Fibroblast of pulmonary artery (primary cell): Measurements from ENCODE around the gene MAST4.
"Not testable (repeated sequence)": the region's sequence is repeated elsewhere in the genome, so short reads cannot be mapped to it uniquely, and the experiment has no call there.

Experiments used
- DNase-seq: peaks from one replicate; pipeline ENCODE4 v3.0.0-alpha.2; 2010; ENCODE audit warnings: low read depth
- H3K4me3 ChIP-seq: replicated peaks from 2 replicates; pipeline ENCODE4 v1.5.1; 2011; ENCODE audit warnings: low read depth, mild to moderate bottlenecking, control low read depth, low read length, moderate library complexity
- TF ChIP-seq, protein P1 (sequence below): IDR thresholded peaks from 2 replicates; pipeline ENCODE4 v1.5.1; 2011; ENCODE audit warnings: mild to moderate bottlenecking, control low read depth, low read length, inconsistent platforms; ENCODE audit errors: missing control alignments

Gene MAST4

GRCh38 chr5:66680804-66681203 lies 84.6 kb downstream of the MAST4 start:
- no peak for DNase-seq
- TF ChIP-seq, protein P1, sequence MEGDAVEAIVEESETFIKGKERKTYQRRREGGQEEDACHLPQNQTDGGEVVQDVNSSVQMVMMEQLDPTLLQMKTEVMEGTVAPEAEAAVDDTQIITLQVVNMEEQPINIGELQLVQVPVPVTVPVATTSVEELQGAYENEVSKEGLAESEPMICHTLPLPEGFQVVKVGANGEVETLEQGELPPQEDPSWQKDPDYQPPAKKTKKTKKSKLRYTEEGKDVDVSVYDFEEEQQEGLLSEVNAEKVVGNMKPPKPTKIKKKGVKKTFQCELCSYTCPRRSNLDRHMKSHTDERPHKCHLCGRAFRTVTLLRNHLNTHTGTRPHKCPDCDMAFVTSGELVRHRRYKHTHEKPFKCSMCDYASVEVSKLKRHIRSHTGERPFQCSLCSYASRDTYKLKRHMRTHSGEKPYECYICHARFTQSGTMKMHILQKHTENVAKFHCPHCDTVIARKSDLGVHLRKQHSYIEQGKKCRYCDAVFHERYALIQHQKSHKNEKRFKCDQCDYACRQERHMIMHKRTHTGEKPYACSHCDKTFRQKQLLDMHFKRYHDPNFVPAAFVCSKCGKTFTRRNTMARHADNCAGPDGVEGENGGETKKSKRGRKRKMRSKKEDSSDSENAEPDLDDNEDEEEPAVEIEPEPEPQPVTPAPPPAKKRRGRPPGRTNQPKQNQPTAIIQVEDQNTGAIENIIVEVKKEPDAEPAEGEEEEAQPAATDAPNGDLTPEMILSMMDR = peak; percentile 18
- no peak overlapping the region for H3K4me3 ChIP-seq

GRCh38 chr5:66684663-66685062 lies 88.5 kb downstream of the MAST4 start:
- TF ChIP-seq, protein P1 = no peak
- no peak for DNase-seq
- H3K4me3 ChIP-seq = no peak overlapping the region

- no peak for DNase-seq
- TF ChIP-seq, protein P1 = no peak
- no peak overlapping the region for H3K4me3 ChIP-seq
These were observed 93.5 kb downstream of the MAST4 start for GRCh38 chr5:66689522-66690220.

DNA sequence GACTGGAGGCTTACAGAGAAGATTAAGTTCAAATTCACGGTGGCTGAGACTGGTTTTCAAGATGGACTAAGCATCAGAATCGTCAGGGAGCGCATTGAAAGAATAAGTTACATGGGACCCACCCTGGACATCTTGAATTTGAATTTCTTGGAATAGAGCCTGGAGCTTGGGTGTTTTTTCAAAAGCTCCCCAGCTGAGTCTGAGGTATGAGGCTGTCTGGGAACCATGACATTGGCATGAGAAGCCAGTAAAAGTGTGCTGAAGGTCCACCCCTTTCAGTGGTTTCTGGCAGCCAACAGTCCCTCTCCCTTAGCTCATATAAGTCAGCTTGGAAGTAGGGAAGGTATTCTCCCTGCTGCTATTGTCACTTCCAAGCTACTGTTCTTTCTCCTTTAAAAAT lies 97.8 kb downstream of the MAST4 start:
- no peak overlapping the region for H3K4me3 ChIP-seq
- TF ChIP-seq, protein P1 = no peak
- DNase-seq = no peak

DNA sequence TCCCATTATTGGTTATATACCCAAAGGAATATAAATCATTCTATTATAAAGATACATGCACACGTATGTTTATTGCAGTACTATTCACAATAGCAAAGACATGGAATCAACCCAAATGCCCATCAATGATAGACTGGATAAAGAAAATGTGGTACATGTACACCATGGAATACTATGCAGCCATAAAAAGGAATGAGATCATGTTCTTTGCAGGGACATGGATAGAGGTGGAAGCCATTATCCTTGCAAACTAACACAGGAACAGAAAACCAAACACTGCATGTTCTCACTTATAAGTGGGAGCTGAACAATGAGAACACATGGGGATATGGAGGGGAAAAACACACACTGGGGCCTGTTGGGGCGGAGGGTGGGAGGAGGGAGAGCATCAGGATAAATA lies 99.6 kb downstream of the MAST4 start:
- DNase-seq, H3K4me3 ChIP-seq: not testable (repeated sequence)

DNA sequence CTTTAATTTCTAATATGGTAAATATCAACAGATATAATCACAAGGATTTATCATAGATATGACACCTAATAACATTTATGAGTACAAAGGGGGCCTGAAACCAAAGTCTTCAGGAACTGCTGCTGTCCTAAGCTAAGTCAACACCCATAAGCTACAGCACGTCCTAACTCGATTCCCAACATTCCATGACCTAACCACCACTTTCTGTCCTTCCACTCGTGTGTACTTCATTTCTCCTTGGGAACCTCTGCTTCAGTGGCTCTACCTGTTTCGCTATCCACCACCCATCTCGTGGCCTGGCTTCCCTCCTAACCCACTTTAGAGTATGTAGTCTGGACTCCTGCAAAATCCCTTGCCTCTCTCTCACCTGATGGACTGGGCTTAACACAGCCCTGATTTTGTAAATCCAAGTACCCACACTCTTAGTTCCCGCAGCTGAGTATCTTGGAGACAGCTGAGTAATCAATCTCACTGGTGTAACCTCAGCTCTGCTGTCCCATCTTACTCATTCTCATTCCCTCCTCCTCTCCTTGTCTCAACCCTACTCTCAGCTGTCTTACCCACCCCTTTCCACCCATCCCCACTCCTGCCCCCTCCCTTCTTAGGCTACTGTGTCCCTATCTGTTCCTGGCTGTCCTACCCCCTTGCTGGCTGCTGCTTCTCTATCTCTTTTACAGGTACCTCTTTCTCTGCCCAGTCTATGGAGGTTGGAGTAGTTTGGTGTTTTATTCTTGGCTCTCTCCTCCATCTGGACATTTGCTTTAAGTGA lies 101.8 kb downstream of the MAST4 start:
- no peak overlapping the region for H3K4me3 ChIP-seq
- DNase-seq = no peak
- TF ChIP-seq, protein P1 = no peak

DNA sequence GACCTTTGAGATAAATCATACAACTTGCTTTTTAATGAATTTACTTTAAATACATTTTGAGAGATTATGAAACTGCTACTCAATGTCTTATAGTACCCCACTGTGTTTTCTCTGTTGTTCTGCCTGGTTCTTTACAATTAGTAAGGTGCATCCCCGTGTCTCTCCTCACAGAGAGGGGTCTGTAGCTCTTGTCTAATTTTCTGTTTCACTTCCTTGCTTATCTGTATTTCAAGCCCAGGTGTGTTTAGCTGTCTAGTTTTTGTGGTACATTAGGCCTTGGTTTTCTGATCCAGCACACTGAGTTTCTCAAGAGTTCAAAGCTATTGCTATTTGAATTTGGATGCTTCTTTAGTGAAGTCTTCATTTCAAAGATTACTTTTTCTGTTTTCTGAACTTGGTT lies 105.1 kb downstream of the MAST4 start:
- DNase-seq = no peak
- no peak overlapping the region for H3K4me3 ChIP-seq
- TF ChIP-seq, protein P1 = no peak
